Activated T-cell treated with anti-CD3 and anti-CD28 coated beads, Interleukin-2, amount 50 U/mL, for 1 hour (primary cell): Measurements from ENCODE around the gene ARMC9.
"Not testable (repeated sequence)": the region's sequence is repeated elsewhere in the genome, so short reads cannot be mapped to it uniquely, and the experiment has no call there.

Source experiments
- DNase-seq: peaks from one replicate; pipeline ENCODE4 v3.0.0-alpha.2; 2020

ARMC9 gene

DNA sequence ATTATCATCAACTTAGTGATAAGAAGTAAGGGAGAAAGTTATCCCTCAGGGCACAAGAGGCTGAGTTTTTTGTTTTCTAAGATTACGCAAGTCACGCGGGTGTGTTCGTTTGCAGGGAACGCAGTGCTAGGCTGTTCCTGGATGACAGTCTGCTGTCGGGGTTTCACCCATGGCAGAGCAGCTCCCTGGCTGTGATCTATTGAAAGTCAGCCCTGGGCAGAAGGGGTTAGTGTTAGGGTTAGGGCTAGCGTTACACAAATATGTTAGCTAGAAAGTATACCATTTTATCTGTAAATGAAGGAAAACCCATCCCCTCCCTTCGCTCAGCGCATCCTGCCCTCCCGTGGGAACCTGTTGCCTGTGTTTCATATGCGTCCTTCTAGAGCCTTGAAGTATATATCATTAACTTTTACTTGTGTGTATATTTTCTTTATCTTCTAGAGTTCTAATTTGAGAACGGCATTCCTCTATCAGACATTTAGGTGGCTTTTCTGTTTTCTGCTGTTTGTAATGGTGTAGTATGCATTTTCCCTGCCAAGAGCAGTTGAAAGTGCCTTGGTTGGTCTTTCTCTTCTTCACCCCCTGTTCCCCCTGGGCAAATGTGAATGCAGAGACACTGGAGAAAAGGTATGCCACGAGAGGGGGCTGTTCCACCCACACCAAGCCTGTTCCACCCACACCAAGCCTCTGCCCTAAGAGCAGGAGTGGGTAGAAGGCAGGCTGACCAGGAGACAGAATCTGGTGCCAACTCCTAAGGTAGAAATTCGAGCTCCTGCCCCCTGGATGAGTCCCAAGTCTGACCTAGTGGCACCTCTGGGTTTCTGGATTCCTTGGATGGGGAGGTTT, 47.0 kb downstream of the ARMC9 start:
- DNase-seq: no peak

DNA sequence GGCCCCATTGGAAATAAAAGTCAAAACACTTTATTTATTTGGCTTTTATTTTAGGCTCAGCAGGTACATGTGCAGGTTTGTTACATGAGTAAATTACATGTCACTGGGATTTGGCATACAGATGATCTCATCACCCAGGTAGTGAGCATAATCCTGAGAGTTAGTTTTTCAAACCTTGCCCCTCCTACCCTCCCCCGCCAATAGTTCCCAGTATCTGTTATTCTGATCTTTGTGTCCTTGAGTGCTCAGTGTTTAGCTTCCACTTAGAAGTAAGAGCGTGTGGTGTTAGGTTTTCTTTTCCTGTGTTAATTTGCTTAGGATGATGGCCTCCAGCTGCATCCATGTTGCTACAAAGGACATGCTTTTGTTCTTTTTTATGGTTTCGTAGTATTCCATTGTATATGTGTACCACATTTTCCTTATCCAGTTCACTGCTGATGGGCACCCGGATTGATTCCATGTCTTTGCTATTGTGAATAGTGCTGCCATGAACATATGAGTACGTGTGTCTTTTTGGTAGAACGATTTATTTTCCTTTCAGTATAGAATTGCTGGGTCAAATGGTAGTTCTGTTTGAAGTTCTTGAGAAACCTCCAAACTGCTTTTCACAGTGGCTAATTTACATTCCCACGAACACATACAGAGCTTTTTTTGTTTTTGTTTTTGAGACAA, 47.9 kb downstream of the ARMC9 start:
- no peak for DNase-seq

- DNase-seq: no peak
Measured at GRCh38 chr2:231250146-231250545, 51.7 kb downstream of the ARMC9 start.

DNA sequence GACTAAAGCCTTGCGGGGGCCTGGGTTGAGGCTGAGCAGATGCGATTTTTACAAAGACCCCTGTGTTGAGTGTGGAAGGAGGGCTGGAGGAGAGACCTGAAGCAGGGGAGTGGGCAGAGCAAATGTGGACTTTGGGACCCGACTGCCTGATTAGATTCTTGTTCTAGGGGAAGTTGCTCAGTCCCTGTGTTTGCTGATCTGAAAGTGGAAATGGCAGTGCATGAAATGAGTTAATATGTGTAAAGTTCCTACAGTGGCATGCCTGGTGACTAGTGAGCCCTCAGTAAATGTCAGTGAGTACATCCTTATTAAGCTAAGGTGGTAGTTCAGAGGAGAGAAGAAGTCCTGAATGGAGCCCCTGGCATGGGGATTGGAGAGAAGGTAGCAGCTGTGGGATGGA, 52.3 kb downstream of the ARMC9 start:
- DNase-seq: no peak

GRCh38 chr2:231253292-231253691, 54.9 kb downstream of the ARMC9 start:
- not testable (repeated sequence) for DNase-seq

GRCh38 chr2:231256494-231256893, 58.1 kb downstream of the ARMC9 start:
- DNase-seq: no peak

GRCh38 chr2:231257763-231258162, 59.3 kb downstream of the ARMC9 start:
- no peak for DNase-seq

DNA sequence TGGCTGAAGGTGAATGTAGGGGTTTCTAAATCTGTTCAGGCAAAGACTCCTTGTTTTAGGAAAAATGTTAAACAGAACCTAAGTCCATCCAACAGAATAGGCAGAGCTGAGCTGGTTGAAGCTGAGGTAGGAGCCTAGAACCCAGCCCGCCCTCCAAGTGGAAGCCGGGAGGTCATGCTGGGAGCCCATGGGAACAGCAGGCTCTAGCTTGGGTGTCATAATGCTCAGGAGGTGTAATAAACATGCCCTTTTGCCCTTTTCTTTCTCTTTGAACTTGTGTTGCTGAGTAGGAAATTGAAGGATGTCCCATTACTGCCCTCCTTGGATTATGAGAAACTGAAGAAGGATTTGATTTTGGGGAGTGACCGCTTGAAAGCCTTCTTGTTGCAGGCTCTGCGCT, 60.3 kb downstream of the ARMC9 start:
- no peak for DNase-seq

- DNase-seq: no peak
Measured at GRCh38 chr2:231259104-231259503, 60.7 kb downstream of the ARMC9 start.

DNA sequence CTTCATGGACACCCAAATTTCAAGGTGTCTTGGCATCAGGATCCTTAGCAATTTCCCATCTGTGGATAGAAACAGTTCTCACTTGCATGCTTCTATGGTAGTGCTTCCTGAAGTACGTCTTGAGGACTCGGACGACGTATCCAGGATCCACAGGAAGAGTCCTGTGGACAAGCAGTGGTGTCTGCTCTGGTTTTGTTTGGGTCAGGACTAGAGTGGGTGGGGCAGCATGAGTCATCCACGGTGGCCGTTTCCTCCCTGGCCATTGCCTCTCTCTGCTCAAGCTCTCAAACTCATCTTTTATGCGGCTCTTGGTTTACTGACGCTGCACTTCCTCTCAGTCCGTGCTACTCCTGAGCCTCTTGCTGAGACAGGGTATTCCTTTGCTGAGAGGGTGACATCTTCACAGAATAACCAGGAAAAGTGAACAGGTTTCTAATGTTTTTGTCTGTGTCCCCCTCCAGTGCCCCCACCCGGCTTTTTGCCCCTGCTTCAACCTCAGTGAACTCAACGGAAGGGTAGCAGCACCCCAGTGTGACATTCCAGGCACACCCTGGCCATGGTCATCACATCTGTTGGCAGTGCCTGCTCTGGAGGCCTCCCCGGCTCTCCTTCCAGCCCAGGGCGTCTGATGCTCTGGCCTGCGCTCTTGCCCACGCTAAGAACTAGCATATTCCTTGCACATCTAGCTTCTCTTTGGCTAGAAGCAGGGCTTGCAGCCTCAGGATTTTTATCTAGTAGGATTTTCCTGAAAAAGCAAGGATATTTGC, 62.2 kb downstream of the ARMC9 start:
- no peak for DNase-seq

DNA sequence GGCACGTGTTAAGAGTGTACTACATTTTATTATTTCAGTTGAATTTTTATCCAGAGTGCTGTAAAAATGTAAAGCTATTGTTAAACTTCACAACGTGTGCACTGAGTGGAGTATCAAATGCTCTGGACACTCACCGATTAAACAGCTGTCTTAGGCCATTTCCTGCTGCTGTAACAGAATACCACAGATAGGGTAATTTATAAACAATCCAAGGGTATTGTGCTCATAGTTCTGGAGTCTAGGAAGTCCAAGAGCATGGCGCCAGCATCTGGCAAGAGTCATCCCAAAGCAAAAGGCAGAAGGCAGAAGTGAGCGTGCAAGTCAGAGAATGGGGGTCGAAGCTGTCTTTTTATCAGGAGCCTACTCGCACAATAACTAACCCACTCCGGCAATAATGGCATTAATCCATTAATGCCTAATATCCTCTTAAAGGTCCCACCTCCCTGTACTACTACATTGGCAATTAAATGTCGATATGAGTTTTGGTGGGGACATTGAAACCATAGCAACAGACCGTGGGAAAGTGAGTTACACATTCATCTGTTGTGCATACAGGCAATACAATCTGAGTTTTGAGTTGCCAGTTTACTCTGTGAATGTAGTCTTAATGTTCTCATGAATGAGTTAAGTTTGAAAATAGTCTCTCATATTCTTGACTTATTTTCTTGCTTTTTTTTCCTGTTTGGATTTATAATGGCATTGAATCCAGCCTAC, 64.8 kb downstream of the ARMC9 start:
- no peak for DNase-seq

GRCh38 chr2:231270221-231271114, 72.0 kb downstream of the ARMC9 start:
- no peak for DNase-seq

DNA sequence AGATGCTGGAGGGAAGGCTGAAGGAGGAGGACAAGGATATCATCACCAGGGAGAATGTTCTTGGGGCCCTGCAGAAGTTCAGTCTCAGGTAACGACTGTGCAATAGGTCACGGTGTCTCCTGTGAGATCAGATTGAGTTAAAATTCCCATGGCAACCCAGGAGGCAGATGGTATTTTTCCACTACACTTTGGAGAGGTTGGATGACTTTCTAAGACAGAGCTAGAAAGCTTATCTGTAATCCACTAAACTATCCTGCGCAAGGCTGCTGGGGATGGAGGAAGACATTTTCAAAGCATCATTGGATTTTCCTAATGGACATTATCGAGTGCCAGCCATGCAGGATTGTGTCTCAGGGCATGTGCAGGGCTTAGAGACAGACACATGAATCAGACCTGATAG, 74.6 kb downstream of the ARMC9 start:
- DNase-seq: no peak

DNA sequence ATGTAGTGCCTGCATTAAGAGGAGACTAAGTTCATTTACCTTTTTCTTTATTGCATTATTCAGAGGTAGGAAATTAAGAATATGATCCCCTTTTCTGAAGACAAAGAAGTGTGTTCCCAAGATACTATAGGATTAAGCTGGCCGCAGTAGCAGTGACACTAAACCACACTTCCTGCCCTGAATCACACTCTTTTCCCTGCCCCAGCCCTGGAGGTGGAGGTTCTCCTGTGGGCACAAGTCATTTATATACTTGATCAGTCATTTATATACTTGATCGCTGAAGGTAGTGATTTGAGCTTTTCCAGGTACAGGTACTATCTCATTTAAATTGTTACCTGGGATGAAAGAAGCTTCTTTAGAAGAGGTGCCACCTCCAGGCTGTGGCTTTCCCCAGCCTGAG, 78.6 kb downstream of the ARMC9 start:
- DNase-seq: no peak

GRCh38 chr2:231277962-231278361, 79.5 kb downstream of the ARMC9 start:
- DNase-seq: no peak

DNA sequence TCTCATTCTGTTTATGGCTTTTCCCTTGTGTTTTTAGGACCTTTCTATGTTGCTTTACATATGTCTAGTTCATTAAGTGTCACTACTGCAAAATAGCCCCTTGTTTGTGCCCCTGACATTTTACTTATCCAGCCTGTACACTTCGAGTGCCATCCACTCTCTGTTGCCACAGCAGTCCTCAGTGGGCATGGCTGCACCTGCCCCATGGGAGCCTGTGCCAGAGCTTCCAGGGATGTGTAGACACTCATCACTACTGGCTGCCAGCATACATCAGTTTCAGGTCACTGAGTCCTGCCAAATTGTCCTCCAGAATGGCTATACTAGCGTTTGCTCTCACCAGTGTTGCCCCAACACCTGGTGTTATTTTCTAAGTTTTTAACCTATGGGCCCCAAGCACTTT, 80.4 kb downstream of the ARMC9 start:
- DNase-seq: no peak

DNA sequence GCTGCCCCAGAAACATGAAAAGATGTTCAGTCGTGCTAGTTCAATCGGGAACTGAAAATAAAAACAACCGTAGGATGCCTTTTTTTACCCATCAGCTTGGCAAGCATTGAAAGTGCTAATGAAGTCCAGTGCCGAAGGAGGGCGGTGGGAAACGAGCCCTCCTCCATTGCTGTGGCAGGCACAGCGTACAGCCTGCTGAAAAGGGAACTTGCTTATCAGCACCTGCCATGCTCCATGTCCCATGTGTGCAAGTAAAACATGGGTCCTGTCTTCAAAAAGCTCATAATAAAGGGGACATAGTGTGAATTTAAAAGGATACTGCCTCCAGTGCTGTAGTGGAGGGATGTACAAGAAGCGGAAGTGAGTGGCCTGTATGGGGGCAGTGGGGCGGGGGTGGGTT, 82.4 kb downstream of the ARMC9 start:
- no peak for DNase-seq

DNA sequence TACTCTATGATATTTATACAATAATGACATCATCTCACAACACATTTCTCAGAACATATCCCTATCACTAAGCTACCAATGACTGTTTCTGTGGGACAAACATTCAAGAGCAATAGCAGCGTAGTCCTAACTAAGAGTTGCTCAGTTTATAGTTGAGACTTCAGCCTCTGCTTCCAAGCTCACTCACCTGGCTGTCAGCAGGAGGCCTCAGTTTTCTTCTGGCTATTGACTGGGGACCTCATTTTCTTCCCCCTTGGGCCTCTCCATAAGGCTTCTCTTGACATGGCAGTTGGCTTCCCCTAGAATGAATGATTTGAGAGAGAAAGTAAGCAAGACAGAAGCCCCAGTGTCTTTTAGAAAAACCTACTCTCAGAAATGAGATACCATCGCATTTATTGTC, 85.9 kb downstream of the ARMC9 start:
- no peak for DNase-seq

GRCh38 chr2:231286964-231287363, 88.5 kb downstream of the ARMC9 start:
- no peak for DNase-seq

- no peak for DNase-seq
Measured at GRCh38 chr2:231287696-231288095, 89.3 kb downstream of the ARMC9 start.

DNA sequence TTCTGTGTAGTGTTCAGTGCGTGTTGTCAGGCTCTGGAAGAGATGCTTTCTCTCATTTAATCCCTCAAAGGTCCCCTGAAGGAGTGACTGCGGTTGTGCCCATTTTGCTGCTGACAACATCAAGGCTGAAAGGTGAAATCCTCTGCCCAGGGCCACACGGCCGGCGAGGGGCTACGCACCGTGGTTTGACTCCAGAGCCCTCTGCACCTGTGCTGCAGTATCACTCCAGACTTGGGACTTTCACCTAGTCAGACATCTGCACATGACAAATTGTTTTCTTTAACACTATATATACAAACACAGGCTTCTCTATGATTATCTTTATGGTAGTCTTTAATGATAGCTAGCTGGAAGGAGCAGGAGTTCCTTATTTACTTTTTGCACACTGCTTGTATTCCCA, 90.2 kb downstream of the ARMC9 start:
- DNase-seq: no peak
